ENCODE data around the gene MSH3.

GRCh38 chr5:80752427-80752826 lies 98.0 kb downstream of the MSH3 start:
- no peak for TF ChIP-seq CTCF (IDR thresholded peaks at IDR 0.05)
- no peak for TF ChIP-seq POLR2A (IDR thresholded peaks at IDR 0.05)
